GM21526 (cell line): ENCODE data around the gene RAB3IL1.

Source experiments
- ATAC-seq: cut with Tn5 transposase; IDR thresholded peaks from one replicate; pipeline ENCODE4 v1.9.1; 2021; ENCODE audit warnings: moderate library complexity; ENCODE audit not compliant: unreplicated experiment, low FRiP score

RAB3IL1 gene

GRCh38 chr11:61906522-61906909, 10.8 kb downstream of the RAB3IL1 start:
- ATAC-seq = no peak

GRCh38 chr11:61905801-61906521, 11.4 kb downstream of the RAB3IL1 start:
- ATAC-seq = no peak

- no peak for ATAC-seq
These were observed 12.2 kb downstream of the RAB3IL1 start for GRCh38 chr11:61905067-61905696.

- ATAC-seq = no peak
These were observed 12.8 kb downstream of the RAB3IL1 start for GRCh38 chr11:61904539-61905048.

- ATAC-seq = no peak
These were observed 13.5 kb downstream of the RAB3IL1 start for GRCh38 chr11:61903845-61904244.

GRCh38 chr11:61902313-61902712, 15.1 kb downstream of the RAB3IL1 start:
- no peak for ATAC-seq

GRCh38 chr11:61901397-61901796, 16.0 kb downstream of the RAB3IL1 start:
- ATAC-seq = no peak

- ATAC-seq = no peak
These were observed 17.1 kb downstream of the RAB3IL1 start for GRCh38 chr11:61900251-61900650.

GRCh38 chr11:61899146-61899841, 18.1 kb downstream of the RAB3IL1 start:
- ATAC-seq = peak; percentile 60

- ATAC-seq = no peak
These were observed 19.2 kb downstream of the RAB3IL1 start for GRCh38 chr11:61898247-61898582.

- peak; percentile 54 for ATAC-seq
These were observed 19.7 kb downstream of the RAB3IL1 start for GRCh38 chr11:61897387-61898246.

- ATAC-seq = no peak
These were observed 20.5 kb downstream of the RAB3IL1 start for GRCh38 chr11:61896665-61897386.

- no peak for ATAC-seq
These were observed 21.7 kb downstream of the RAB3IL1 start for GRCh38 chr11:61895718-61896059.

GRCh38 chr11:61895046-61895717, 22.2 kb downstream of the RAB3IL1 start:
- no peak for ATAC-seq

GRCh38 chr11:61893981-61894380, 23.4 kb downstream of the RAB3IL1 start:
- no peak for ATAC-seq

GRCh38 chr11:61892085-61892370, 25.3 kb downstream of the RAB3IL1 start:
- ATAC-seq = no peak

GRCh38 chr11:61891331-61892084, 25.9 kb downstream of the RAB3IL1 start, which contains the start of gene FADS3:
Gene FADS3 (minus strand): TSS chr11:61891545. CDS start chr11:61891381, 164 bp downstream.
- ATAC-seq = peak; percentile 54

GRCh38 chr11:61890529-61891330, 26.6 kb downstream of the RAB3IL1 start:
- ATAC-seq = no peak
